ENCODE results near the gene TTYH3. TPM values are rescaled to one million over a fixed set of nuclear protein-coding genes. Genes with fewer than 3 reads are reported as not detected.

The TTYH3 gene
- total RNA-seq, 2 donors from 2014 or later = 7.0 to 11.1 TPM

DNA sequence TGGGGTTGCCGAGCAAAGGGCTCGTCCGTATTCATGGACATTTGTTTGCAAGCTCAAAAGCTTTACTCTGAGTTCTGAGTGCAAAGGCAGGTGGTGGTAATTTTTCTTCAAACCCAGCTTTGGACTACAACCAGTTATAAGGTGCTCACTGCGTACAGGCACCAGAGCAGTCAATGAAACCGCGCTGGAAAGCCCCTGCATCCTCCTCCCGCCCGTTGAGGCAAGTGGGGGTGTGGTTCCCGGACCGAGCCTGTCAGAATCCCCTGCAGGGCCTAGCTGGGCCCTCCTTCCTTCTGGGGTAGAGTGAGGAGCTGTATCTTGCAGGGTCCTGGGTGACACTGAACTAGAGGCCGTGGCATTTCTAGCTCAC is 78.5 kb downstream of the TTYH3 start:
- DNase-seq (ENCODE audit: low spot score) = no peak
- Histone ChIP-seq H3K4me3 (no peak overlapping the region), H3K27ac (no peak overlapping the region), H3K36me3 (no peaks in the 10 kb centered on the region), H3K4me1 (peaks cover 0 to 39% of the 10 kb centered on the region in 2 donors), H3K27me3 (no peaks in the 10 kb centered on the region), H3K9me3 (no peaks in the 10 kb centered on the region)
- no peak for TF ChIP-seq CTCF (IDR thresholded peaks at IDR 0.05)

DNA sequence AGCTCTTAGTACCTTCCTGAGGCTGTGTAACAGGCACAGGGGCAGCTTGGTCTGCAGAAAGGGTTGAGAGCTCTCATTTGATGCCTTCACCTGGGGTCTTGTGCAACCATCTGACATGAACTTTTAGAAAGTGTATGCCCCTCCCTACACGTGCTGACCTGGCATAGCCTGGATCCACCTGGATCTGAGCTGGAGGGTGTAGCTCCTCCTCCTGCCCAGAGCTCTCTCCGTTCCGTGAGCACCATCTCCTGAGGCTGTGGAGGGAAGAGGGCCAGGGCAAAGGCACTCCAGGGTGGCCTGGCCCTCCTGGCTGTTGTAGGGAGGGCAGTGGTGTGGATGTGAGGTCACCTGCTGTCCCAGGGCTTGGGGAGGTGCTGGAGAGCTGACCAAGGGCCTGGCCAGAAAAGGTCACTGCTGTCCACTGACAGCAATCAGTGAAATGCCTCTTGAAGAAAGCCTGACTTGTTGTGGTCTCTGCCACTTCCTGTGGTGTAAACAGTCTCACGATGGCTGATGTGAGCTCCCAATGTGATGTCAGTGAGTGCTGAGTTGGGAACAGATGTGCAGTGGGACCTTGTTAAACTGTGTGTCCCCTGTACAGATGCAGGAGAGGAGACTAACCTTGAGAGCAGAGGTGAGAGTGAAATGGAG is 79.2 kb downstream of the TTYH3 start:
- no peak for DNase-seq (ENCODE audit: low spot score)
- TF ChIP-seq CTCF (IDR thresholded peaks at IDR 0.05) = no peak

DNA sequence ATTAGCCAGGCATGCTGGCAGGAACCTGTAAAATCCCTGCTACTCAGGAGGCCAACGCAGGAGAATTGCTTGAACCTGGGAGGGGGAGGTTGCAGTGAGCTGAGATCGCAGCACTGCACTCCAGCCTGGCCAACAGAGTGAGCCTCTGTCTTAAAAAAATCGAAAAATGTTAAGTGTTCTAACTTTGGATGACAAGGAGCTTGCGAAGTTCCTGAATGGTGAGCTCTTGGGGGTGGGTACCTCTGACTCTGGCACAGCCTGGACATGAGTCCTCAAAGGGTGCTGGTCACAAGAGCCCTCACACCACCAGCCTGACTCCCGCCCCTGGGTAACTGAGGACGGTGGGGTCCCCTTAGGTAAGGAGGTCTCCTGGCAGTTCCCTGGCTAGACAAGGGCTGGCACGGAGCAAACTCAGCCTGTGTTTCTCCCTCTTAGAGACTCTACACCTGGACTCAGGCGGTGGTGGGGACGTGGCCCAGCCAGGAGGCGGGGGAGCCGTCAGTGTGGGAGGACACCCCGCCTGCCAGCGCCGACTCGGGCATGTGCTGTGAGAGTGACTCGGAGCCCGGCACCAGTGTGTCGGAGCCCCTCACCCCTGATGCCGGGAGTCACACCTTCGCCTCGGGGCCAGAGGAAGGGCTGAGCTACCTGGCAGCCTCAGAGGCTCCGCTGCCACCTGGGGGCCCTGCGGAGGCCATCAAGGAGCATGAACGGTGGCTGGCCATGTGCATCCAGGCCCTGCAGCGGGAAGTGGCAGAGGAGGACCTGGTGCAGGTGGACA is 80.3 kb downstream of the TTYH3 start:
- DNase-seq (ENCODE audit: low spot score) = no peak
- TF ChIP-seq CTCF (IDR thresholded peaks at IDR 0.05) = no peak
- Histone ChIP-seq H3K9me3 (no peaks in the 10 kb centered on the region), H3K4me3 (no peak overlapping the region), H3K4me1 (peaks cover 0 to 56% of the 10 kb centered on the region in 2 donors), H3K36me3 (no peaks in the 10 kb centered on the region), H3K27ac (peak overlapping the region; percentile 60 to 81), H3K27me3 (no peaks in the 10 kb centered on the region)

More for the DNA sequence above, 79.2 kb downstream of the TTYH3 start:
- Histone ChIP-seq H3K4me3 (no peak overlapping the region), H3K27me3 (no peaks in the 10 kb centered on the region), H3K9me3 (no peaks in the 10 kb centered on the region), H3K36me3 (no peaks in the 10 kb centered on the region), H3K4me1 (peaks cover 0 to 45% of the 10 kb centered on the region in 2 donors), H3K27ac (no peak overlapping the region)

DNA sequence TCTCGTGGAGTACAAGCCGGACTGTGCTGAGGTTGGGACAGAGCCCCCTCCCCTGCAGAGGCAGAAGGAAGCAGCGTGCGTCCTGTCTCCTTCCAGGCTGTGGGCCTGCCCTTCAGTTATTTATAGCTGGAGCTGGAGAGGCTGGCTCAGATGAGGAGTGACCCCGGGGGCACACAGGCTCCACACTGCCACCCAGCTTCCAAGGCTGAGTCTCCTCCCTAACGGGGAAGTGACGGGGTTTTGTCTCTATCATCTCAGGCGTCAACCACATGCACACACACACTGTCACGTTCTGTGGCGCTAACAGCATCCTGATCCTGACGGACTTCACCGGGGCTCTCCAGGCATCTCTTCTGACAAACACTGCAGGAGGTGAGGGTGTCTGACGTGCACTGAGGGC is 81.6 kb downstream of the TTYH3 start:
- peak overlapping the region; percentile 60 to 81 for H3K27ac ChIP-seq
- no peak overlapping the region for H3K4me3 ChIP-seq
- DNase-seq (ENCODE audit: low spot score) = no peak
- H3K9me3 ChIP-seq = no peaks in the 10 kb centered on the region
- no peaks in the 10 kb centered on the region for H3K27me3 ChIP-seq
- H3K4me1 ChIP-seq = peaks cover 0 to 69% of the 10 kb centered on the region in 2 donors
- peak in 1 of 2 donors; percentile 63 for TF ChIP-seq CTCF (IDR thresholded peaks at IDR 0.05)
- H3K36me3 ChIP-seq = no peaks in the 10 kb centered on the region

DNA sequence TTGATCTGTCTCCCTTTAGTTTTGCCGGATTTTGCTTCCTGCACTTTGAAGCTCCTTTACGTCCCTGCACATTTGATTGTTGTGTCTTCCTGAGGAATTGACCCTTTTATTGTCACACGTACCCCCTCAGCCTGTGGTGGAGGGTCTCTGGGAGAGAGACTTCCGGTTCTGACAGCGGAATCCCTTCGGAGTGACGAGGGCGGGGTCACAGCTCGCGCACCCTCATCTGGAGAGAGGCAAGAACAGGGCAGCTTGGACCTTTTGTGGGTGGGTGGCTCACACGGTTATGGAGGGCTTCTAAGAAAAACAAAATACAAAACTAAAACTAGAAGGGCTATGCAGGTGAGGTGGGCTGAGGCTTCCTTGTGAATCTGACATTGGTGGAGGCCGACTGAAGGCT is 82.2 kb downstream of the TTYH3 start:
- no peaks in the 10 kb centered on the region for H3K9me3 ChIP-seq
- no peak overlapping the region for H3K4me3 ChIP-seq
- H3K4me1 ChIP-seq = peaks cover 0 to 73% of the 10 kb centered on the region in 2 donors
- H3K36me3 ChIP-seq = no peaks in the 10 kb centered on the region
- no peak for DNase-seq (ENCODE audit: low spot score)
- peak overlapping the region; percentile 60 to 81 for H3K27ac ChIP-seq
- TF ChIP-seq CTCF (IDR thresholded peaks at IDR 0.05) = no peak
- H3K27me3 ChIP-seq = no peaks in the 10 kb centered on the region

Other genes with a start within 250 kb of the TTYH3 start
- gene CHST12, start 228.4 kb upstream of the TTYH3 start, total RNA-seq = 10 to 100 TPM; 14.2 to 15.0 TPM
- gene GRIFIN, start 155.6 kb upstream of the TTYH3 start, total RNA-seq = not detected
- 1 to 10 TPM; 3.8 to 4.3 TPM for gene LFNG, start 112.2 kb upstream of the TTYH3 start, total RNA-seq
- 10 to 100 TPM; 20.9 to 24.6 TPM for gene BRAT1, start 76.5 kb upstream of the TTYH3 start, total RNA-seq
- 1 to 10 TPM; 6.6 to 9.1 TPM for gene IQCE, start 73.0 kb upstream of the TTYH3 start, total RNA-seq
- under 1 TPM in 1 of 2 donors, not detected in 1; 0.07 TPM for gene AMZ1, start 56.2 kb downstream of the TTYH3 start, total RNA-seq
- gene GNA12, start 212.3 kb downstream of the TTYH3 start, total RNA-seq = 10 to 100 TPM; 26.3 to 38.8 TPM